ENCODE results near the gene APC. TPM values are rescaled to one million over a fixed set of nuclear protein-coding genes. Genes with fewer than 3 reads are reported as not detected.

The APC gene
- total RNA-seq = 37.5 TPM
- long read RNA-seq, partial matches to known transcripts = 0 of 2 reads
- long read RNA-seq, other reads (novel, unspliced or antisense) = 2 of 2 reads

DNA sequence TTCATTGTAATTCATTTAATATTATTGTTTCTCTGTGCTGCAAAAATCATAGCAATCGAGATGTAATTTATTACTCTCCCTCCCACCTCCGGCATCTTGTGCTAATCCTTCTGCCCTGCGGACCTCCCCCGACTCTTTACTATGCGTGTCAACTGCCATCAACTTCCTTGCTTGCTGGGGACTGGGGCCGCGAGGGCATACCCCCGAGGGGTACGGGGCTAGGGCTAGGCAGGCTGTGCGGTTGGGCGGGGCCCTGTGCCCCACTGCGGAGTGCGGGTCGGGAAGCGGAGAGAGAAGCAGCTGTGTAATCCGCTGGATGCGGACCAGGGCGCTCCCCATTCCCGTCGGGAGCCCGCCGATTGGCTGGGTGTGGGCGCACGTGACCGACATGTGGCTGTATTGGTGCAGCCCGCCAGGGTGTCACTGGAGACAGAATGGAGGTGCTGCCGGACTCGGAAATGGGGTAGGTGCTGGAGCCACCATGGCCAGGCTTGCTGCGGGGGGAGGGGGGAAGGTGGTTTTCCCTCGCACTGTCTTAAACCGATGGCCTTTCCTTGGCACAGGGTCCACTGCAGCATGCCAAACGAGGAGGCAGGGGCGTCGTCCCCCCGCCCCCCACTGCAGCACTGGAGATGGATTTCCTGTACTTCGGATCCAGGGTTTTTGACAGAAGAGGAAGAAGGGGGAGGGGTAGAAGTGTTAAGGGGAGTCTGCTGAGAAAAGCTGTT lies at the start of gene APC:
TSS of gene APC (plus strand) at position 423 of the 728 bp plus-strand sequence. CDS start 17,006 bp downstream, outside the sequence.
- ATAC-seq = peak; percentile 100
- intact Hi-C loops (cut with micrococcal nuclease) = no loop called here

DNA sequence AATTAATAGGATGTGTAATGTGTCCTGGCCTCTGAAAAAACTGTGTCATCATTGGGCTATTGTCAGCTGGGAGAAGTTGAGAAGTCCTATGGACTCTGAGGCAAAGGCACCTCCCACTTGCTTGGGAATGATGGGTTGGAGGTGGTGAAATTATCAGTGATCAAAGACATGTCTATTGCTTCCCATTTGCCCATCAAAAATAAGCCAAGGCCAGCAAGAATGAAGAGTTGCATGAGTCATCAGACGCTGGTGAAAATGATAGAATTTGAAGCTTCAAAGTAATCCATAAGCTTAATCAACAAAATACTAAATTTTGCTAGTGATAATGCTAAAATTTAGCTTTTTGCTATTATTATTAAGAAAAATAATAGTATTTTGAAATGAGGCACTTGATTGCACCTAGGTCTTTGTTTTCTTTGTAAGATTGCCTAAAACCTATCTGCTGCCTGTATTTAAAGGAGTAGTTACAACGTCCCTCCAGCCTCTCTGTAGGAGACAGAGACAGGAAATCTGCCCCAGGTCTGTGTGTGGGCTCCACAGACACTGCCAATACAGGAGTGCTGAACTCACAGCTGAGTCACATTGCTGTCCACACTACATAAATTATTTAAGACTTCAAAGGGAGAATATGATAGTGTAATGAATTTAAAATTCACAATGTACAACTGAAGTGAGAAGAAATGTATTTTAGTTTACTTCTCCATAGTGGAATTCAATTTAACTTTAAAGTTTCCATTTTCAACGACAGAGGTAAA lies 48.4 kb upstream of the APC start:
- ATAC-seq (no peak), DNase-seq (no peak)
- intact Hi-C loops (cut with micrococcal nuclease) = no loop called here

More for the DNA sequence above, at the start of gene APC:
- peak; percentile 97 for DNase-seq

DNA sequence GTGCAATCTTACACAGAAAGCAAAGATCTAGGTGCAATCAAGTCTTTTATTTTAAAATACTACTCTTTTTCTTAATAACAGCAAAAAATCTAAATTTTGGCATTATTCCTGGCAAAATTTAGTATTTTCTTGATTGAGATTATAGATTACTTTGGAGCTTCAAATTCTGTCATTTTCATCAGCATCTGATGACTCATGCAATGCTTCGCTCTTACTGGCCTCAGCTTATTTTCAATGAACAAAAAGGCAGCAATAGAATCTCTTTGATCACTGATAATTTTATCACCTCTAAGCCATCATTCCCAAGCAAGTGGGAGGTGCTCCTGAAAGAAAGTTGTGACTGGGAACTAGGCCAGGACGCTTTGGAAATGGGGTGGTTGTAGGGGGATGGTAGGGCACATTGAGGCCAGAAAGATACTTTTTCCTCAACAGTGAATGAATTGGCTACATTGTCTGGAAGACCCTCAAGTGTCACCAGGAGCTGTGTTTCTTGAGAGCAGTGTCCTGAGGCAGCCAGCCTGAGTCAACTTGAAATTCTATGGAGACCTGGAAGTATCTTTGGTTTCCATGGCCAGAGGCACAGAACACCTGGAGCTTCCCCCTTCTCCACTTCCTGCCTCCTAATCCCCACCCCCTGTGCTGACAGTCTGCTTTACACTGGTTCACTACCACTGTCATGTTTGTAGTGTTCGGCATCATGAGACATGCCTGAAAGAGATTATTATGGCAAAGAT lies 46.9 kb upstream of the APC start:
- ATAC-seq = no peak

DNA sequence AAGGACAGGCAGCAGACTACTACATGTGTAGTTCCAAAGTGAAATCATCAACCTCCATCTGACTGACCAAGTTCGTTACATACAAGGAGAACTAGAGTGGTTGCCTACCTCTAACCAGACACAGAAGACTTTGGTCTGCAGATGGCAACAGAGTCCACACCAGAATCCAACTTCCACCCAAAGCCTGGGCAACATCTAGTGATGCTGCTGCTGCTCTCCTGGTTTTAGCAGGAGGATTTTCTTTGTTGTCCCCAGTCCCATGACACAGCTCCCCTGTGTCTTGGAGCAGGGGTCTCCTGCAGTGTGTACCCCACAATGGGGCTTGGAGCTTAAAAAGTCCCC lies 46.4 kb upstream of the APC start:
- no peak for DNase-seq
- ATAC-seq = no peak
- intact Hi-C loops (cut with micrococcal nuclease) = no loop called here

More for the DNA sequence above, 46.9 kb upstream of the APC start:
- no peak for DNase-seq
- intact Hi-C loops (cut with micrococcal nuclease) = no loop called here

DNA sequence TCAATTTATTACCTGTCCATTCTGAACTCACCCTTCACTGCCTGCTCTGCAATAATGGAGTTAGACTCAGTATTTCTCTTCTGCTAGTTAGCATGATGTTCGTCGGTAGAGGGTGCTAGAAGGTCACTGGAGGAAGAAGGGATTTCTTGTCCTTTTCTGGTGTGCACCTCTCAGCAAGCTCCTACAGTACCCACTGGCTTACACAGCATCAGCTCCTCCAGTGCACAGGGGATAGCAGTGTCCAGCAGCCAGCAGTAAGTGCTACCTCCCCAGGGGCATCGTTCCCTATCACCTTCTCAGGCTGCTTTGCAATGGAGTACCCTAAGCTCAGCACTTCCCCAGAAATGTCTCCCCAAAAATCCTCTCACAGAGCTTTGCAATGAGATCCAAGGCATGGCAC lies 45.9 kb upstream of the APC start:
- DNase-seq = no peak
- ATAC-seq = no peak
- intact Hi-C loops (cut with micrococcal nuclease) = no loop called here

DNA sequence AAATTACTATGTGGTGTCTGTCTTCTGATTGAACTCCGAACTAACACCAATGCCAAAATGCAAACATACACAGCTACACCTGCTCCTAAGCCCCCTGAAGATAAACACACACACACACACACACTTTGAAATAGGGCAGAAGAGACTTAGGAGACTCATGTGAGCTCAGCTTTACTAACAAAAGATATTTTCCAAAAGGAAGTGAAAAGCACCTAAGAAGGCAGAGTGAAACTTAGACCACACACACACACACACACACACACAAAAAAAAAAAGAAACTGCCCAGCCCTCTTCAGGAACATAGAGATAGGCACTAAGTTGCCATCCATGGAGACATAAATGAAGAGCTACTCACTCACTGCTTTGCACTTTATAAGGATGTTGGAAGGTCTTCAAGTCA lies 45.2 kb upstream of the APC start:
- ATAC-seq (no peak), DNase-seq (no peak)
- intact Hi-C loops (cut with micrococcal nuclease) = no loop called here

DNA sequence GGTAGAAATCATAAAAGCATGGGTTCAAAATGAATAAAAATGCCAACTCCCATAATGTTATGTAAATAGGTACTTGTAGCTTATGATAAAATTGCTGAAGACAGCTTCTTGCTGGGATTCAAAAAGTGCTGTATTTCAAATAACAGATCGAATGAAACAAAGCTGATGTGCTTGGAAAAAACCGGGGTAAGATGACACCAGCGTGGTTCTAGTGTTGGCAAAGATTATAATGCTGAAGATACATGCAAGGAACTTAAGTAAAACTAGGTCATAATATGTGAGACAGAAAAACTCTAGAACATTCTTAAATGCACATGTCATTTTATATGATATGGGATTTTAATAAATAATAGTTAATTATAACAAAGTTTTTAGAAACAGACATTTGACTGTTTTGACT lies 44.4 kb upstream of the APC start:
- ATAC-seq = no peak
- intact Hi-C loops (cut with micrococcal nuclease) = no loop called here
- DNase-seq = no peak

DNA sequence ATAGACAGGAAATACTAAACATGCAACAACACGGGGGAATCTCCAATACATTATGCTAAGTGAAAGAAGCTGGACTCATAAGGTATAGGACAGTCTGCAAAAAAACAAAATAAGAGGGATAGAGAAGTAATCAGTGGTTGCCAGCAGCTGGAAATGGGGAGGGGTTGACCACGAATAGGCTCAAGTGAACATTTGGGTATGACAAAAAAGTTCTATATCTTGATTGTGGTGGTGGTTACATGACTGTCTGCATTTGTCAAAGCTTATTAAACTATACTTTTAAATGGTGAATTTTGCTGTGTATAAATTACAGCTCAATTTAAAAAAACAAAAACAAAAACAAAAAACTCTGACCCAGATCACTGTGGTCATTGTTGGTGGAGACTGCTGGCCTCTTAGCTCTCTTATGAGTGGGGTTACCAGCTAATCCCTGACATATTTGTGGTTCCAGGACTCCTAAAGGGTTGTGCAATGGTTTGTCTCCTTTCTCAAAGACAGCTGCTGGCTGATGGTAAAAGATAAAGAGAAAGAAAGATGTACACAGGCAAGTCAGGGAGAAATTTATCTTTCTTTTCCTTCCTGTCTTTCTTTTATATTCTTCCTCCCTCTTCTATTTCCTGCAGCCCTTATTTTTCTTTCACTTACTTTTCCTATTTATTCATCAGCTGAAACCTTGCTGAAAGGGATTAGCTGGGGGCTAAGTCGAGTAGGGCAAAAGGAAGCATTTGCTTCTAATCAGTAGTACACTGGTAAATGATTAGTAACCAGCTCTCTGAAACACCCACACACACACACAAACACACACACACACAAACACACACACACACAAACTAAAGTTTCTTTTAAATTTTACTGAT lies 42.6 kb upstream of the APC start:
- DNase-seq (no peak), ATAC-seq (no peak)
- intact Hi-C loops (cut with micrococcal nuclease) = no loop called here

DNA sequence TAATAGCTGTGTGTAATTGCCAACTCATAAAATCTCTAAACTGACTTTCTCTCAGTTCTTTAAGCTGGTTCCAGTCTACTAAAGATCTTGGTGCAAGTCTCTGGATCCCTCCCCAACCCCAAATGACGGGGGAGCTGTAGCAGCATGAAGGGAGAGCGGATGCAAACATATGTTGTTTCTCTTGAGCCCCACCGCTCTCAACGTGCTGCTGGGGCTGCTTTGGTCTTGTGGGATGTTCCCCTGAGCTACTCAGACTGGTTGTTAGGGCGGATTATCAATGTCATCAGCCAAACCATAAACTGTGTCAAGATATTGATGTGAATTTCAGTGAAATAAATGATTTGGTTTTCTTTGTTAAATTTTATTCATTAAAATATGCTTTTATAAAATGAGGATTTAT lies 40.9 kb upstream of the APC start:
- intact Hi-C loops (cut with micrococcal nuclease) = no loop called here
- no peak for DNase-seq
- no peak for ATAC-seq

DNA sequence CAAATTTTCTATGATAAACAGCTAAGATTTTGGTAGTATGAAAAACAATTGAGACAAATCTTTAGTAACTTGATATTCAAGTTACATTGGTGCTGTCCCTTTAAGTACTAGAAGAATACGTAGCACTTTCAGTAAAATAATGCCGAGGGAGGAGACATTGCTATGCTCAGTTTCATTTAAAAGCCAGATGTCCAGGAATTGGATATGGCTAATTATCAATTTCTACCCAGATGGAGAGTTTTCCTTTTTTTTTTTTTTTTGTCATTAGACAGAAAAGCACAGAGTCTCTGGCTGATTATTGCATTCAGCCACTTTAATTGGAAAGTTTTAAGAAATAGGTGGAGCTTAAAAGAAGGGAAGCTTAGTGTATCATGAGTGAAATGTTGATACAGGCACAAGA lies 40.4 kb upstream of the APC start:
- ATAC-seq = no peak
- intact Hi-C loops (cut with micrococcal nuclease) = no loop called here
- no peak for DNase-seq

DNA sequence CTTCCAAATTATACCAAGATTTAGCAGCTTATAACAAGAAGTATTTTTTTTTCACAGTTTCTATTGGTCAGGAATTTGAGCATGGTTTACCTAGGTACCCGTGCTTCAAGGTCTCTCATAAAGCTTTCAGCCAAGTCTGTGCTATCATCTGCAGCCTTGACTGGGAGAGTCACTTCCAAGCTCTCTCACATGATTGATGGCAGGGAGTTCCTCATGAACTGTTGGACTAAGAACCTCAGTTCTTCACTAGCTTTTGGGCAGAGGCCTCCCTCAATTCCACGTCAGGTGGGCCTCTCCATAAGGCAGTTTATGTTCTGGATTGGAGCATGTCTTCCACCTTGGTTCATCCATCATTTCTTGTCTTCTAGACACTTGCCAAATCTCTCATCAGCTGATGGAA lies 39.9 kb upstream of the APC start:
- ATAC-seq (no peak), DNase-seq (no peak)
- intact Hi-C loops (cut with micrococcal nuclease) = no loop called here

DNA sequence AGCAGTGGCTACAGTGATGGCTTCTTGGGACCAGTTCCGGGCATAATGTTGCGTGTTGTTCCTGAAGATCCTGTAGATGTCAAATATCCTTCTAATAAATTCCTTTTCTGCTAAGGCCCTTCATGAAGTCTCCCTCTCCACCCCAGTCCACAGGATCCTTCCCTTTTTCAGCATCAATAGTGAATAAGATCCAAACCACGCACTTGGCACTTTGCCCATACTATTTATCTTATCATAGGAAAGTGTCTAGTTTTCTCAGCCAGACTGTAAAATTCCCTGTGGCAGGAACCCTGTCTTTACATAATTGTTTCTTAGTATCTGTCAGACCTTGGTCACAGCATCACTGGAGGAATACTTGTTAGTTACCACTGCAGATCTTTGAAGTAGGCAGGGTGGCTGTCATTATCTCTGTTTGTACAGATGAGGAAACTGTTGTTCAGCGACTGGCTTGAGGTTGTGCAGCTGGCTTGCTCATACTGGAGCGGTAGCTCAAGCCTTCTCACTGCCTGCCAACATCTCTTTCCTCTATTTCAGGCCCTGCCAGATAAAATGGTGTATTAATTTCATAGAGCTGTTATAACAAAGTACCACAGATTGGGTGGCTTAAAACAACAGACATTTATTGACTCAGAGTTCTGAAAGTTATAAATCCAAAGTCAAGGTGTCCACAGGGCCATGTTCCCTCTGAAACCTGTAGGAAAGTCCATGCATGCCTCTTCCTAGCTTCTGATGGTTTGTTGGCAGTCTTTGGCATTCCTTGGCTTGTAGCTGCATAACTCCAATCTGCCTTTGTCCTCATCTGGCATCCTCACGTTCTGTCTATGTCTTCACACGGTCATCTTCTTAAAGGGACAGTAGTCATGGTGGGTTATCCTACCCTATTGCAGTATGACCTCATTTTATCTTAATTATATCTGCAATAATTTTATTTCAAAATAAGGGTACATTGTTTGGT lies 33.5 kb upstream of the APC start:
- ATAC-seq (peak; percentile 41), DNase-seq (peak; percentile 52)
- intact Hi-C loops (cut with micrococcal nuclease) = no loop called here

DNA sequence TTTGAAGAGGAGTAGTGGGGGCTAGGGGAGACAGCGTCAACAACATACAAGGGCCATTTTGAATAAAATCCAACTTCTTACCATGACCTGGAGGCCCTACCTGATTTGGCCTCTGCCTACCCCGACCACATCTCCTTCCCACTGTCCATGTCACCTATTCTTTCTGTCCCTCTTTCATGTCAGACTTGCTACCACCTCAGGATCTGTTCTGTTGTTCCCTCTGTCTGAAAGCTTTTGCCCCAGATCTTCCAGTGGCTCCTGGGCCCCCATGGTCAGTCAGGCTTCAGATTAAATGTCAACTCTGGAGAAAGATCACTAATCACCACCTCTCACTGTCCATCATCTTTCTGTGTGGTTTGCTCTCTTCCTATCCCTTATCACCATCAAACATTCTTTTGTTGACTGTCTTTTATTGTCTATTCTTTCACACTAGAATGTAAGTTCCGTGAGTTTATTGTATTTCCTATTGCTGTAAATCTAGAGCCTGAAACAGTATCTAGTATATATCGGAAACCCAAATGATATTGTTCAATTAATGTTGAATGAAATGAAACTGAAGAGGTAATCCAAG lies 31.2 kb upstream of the APC start:
- DNase-seq (no peak), ATAC-seq (no peak)
- intact Hi-C loops (cut with micrococcal nuclease) = no loop called here

DNA sequence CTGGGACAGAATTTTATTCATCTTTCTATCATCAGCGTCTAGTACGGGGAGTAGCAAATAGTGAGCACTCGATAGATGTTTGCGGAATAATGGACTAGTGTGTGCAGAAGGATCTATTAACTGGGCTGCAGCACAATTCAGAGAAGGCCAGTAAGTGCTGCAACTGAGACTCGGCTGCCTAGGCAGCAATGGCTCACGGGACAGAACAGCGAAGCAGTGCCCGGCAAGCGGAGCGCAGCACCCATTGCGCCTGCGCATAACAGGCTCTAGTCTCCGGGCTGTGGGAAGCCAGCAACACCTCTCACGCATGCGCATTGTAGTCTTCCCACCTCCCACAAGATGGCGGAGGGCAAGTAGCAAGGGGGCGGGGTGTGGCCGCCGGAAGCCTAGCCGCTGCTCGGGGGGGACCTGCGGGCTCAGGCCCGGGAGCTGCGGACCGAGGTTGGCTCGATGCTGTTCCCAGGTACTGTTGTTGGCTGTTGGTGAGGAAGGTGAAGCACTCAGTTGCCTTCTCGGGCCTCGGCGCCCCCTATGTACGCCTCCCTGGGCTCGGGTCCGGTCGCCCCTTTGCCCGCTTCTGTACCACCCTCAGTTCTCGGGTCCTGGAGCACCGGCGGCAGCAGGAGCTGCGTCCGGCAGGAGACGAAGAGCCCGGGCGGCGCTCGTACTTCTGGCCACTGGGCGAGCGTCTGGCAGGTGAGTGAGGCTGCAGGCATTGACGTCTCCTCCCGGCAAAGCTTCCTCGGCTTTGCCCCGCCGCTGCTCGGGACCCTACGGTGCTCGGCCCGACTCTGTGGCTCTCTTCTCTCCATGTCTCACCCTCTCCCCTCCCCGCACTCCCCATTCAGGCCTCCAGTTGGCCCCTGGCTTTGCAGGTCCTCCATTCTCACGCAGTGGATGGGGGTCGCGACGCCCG lies 30.2 kb upstream of the APC start:
- ATAC-seq = peak; percentile 98
- peak; percentile 97 for DNase-seq
- intact Hi-C loops (cut with micrococcal nuclease) = no loop called here

DNA sequence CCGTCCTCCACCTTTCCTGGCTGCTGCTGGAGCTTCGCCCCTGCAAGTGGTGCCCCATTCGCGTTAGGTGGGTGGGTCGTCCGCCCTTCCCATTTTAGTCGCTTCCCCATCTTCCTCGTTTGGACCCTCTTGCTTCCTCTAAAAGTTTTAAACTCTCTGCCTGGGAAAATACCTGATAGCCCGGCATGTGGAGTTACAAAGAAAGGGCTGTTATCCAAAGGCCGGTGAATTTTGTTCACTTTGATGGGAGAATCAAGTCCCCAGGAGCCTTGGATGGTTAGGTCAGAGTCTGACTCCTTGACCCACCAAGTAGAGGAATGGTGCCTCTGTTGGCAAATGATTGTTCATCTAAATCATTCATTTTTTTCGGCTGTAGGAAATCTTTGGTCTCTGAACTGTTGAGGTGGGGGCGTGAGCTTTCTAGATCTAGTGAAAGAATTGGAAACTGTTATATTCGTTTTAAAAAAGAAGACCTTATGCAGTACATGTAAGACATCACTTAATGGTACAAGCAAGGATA lies 29.5 kb upstream of the APC start:
- intact Hi-C loops (cut with micrococcal nuclease) = no loop called here
- DNase-seq (no peak), ATAC-seq (no peak)

DNA sequence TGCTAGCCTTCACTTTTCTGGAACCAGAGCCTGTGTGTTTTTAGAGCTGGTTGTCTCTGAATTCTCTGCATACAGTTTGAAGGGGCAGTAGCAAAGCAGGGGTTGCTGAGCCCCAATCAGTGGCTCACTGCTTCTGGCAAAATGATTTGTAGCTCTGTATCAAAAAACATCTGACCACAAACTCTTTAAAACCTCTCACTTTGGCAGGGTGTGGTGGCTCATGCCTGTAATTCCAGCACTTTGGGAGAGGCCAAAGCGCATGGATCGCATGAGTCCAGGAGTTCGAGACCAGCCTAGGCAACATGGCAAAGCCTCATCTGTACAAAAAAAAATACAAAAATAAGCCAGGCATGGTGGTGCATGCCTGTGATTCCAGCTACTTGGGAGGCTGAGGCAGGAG lies 28.3 kb upstream of the APC start:
- no peak for ATAC-seq
- DNase-seq = no peak
- intact Hi-C loops (cut with micrococcal nuclease) = no loop called here

DNA sequence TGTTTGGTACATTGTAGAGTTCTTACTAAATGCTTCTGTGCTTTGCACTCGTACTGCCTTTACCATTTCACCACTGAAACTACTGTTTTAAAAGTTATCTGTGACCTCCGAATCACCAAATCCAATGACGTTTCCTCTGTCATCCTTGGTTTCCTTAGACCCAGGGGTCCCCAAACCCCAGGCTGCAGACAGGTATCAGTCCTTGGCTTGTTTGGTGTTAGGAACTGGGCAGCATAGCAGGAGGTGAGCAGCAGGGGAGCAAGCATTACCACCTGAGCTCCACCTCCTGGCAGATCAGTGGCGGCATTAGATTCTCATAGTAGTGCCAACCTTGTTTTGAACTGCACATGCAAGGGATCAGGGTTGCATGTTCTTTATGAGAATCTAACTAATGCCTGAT lies 26.8 kb upstream of the APC start:
- DNase-seq (no peak), ATAC-seq (no peak)
- intact Hi-C loops (cut with micrococcal nuclease) = no loop called here
